Left lung (tissue), 10 donors: ENCODE data around the gene RETREG2. TPM values are rescaled to one million over a fixed set of nuclear protein-coding genes. Genes with fewer than 3 reads are reported as not detected.
"Not testable (repeated sequence)": the region's sequence is repeated elsewhere in the genome, so short reads cannot be mapped to it uniquely, and the experiment has no call there.

Experiments
- ATAC-seq: fragments of 200-7000 bp; cut with Tn5 transposase; one replicate; pipeline ENCODE4 v1.9.1; 2020; ENCODE audit warnings: moderate library complexity
- DNase-seq, 4 donors: peaks; one replicate each; pipeline ENCODE4 v3.0.0-alpha.2; 2013 to 2020
- H3K27ac ChIP-seq, 2 donors: fragments of 200-600 bp; sonication (generic) in 1 of 2; one replicate each; pipeline versions ENCODE4 v1.5.0 to v1.8.0; 2020 to 2021
- H3K27me3 ChIP-seq, 2 donors: fragments of 200-600 bp; sonication (generic) in 1 of 2; one replicate each; pipeline versions ENCODE4 v1.5.0 to v1.8.0; 2020 to 2021
- H3K36me3 ChIP-seq, 2 donors: fragments of 200-600 bp; sonication (generic) in 1 of 2; one replicate each; pipeline versions ENCODE4 v1.5.0 to v1.8.0; 2020 to 2021
- H3K4me1 ChIP-seq, 2 donors: fragments of 200-600 bp; one replicate each; pipeline ENCODE4 v1.8.0; 2021
- H3K4me3 ChIP-seq, 2 donors: fragments of 200-600 bp; sonication (generic) in 1 of 2; one replicate each; pipeline versions ENCODE4 v1.5.0 to v1.8.0; 2020 to 2021; ENCODE audit warnings: mild to moderate bottlenecking in 1 of 2
- H3K9me3 ChIP-seq, 2 donors: fragments of 200-600 bp; sonication (generic) in 1 of 2; one replicate each; pipeline versions ENCODE4 v1.5.0 to v1.8.0; 2020 to 2021
- CTCF ChIP-seq, 2 donors: fragments of 200-600 bp; sonication (generic) in 1 of 2; IDR thresholded peaks; one replicate each; pipeline versions ENCODE4 v1.5.0 to v1.8.0; 2021; ENCODE audit warnings: antibody characterized with exemption in 2 of 2
- intact Hi-C, 2 donors: fragments of 100-400 bp; cut with DNase I; formaldehyde crosslinking; loops; one replicate each; pipeline versions ENCODE4 v1.11.2 to v1.14.2; 2022
- polyA plus RNA-seq, 6 donors: library from polyadenylated mRNA; unstranded; fragments of 120-200 nt; gene quantifications; one replicate each; pipeline ENCODE4 v1.2.1, GENCODE V29; 2013; ENCODE audit not compliant: insufficient read length in 6 of 6
- total RNA-seq, 2 donors: library from RNA; stranded (reverse); fragmentation: NEBNext Ultra II Directional; extraction: Animal tissue kit (Norgen Biotek cat#: 25700); gene quantifications; one replicate each; pipeline ENCODE4 v1.2.1, GENCODE V29; 2021
- donor health status: DM: no; HTN: yes; CAD: no.
- donor health status: DM: no; HTN: no; CAD: no.

Gene RETREG2
- total and polyA plus RNA-seq, 8 donors, result 75.0 to 86.6 (median 83.5) TPM

- intact Hi-C loops, result no loop called here
These were observed 8.8 kb downstream of the RETREG2 start for GRCh38 chr2:219186754-219187456.

GRCh38 chr2:219197388-219197787 is 19.3 kb downstream of the RETREG2 start:
- DNase-seq (no peak), ATAC-seq (no peak)
- H3K27ac ChIP-seq, result no peak overlapping the region
- no peaks in the 10 kb centered on the region for H3K36me3 ChIP-seq
- H3K4me1 ChIP-seq, result no peaks in the 10 kb centered on the region
- no peak for TF ChIP-seq CTCF (IDR thresholded peaks at IDR 0.05)
- H3K27me3 ChIP-seq, result peaks cover 0 to 27% of the 10 kb centered on the region in 2 donors
- intact Hi-C loops, result no loop called here
- H3K9me3 ChIP-seq, result no peaks in the 10 kb centered on the region
- no peak overlapping the region for H3K4me3 ChIP-seq

More at GRCh38 chr2:219186754-219187456, 8.8 kb downstream of the RETREG2 start:
- no peak overlapping the region for H3K4me3 ChIP-seq
- peaks cover 0 to 12% of the 10 kb centered on the region in 2 donors for H3K4me1 ChIP-seq
- TF ChIP-seq CTCF (IDR thresholded peaks at IDR 0.05), result no peak
- H3K27ac ChIP-seq, result no peak overlapping the region
- no peaks in the 10 kb centered on the region for H3K27me3 ChIP-seq
- DNase-seq (no peak), ATAC-seq (no peak)
- no peaks in the 10 kb centered on the region for H3K9me3 ChIP-seq
- peaks cover 0 to 43% of the 10 kb centered on the region in 2 donors for H3K36me3 ChIP-seq

GRCh38 chr2:219198974-219199373 is 20.9 kb downstream of the RETREG2 start:
- Histone ChIP-seq H3K9me3 (no peaks in the 10 kb centered on the region), H3K4me3 (no peak overlapping the region), H3K36me3 (no peaks in the 10 kb centered on the region), H3K4me1 (no peaks in the 10 kb centered on the region), H3K27me3 (peaks cover 0 to 27% of the 10 kb centered on the region in 2 donors), H3K27ac (no peak overlapping the region)
- intact Hi-C loops, result no loop called here
- ATAC-seq (no peak), DNase-seq (no peak)
- no peak for TF ChIP-seq CTCF (IDR thresholded peaks at IDR 0.05)

- H3K4me1 ChIP-seq, result no peaks in the 10 kb centered on the region
- TF ChIP-seq CTCF (IDR thresholded peaks at IDR 0.05), result no peak
- no peak overlapping the region for H3K27ac ChIP-seq
- no peak for DNase-seq
- H3K36me3 ChIP-seq, result no peaks in the 10 kb centered on the region
- no peak overlapping the region for H3K4me3 ChIP-seq
- peaks cover 0 to 27% of the 10 kb centered on the region in 2 donors for H3K27me3 ChIP-seq
- peaks cover 0 to 3% of the 10 kb centered on the region in 2 donors for H3K9me3 ChIP-seq
- ATAC-seq, result no peak
- intact Hi-C loops, result no loop called here
These were observed 21.6 kb downstream of the RETREG2 start for GRCh38 chr2:219199470-219200211.

GRCh38 chr2:219200502-219201326 is 22.6 kb downstream of the RETREG2 start:
- H3K4me1 ChIP-seq, H3K9me3 ChIP-seq, DNase-seq, H3K4me3 ChIP-seq, H3K36me3 ChIP-seq, ATAC-seq, H3K27ac ChIP-seq, intact Hi-C loops: not testable (repeated sequence)
- H3K27me3 ChIP-seq, result peaks cover 0 to 27% of the 10 kb centered on the region in 2 donors

GRCh38 chr2:219201331-219201730 is 23.3 kb downstream of the RETREG2 start:
- H3K4me1 ChIP-seq, intact Hi-C loops, H3K27ac ChIP-seq, ATAC-seq, H3K4me3 ChIP-seq, DNase-seq, H3K9me3 ChIP-seq, H3K36me3 ChIP-seq: not testable (repeated sequence)
- peaks cover 0 to 27% of the 10 kb centered on the region in 2 donors for H3K27me3 ChIP-seq
